Smooth muscle cell (in vitro differentiated cells): ENCODE results near the gene WBP1. TPM values are rescaled to one million over a fixed set of nuclear protein-coding genes. Genes with fewer than 3 reads are reported as not detected.
"Not testable (repeated sequence)": the region's sequence is repeated elsewhere in the genome, so short reads cannot be mapped to it uniquely, and the experiment has no call there.

ENCODE experiments used
- DNase-seq: peaks from one replicate; lab custom pipeline; 2025; ENCODE audit not compliant: unreplicated experiment; lab: John Stamatoyannopoulos, UW
- H2AFZ ChIP-seq: fragments of 200-600 bp; sonication (generic); 2 replicates; pipeline ENCODE4 v1.6.0; 2016; ENCODE audit warnings: antibody characterized with exemption, low read depth, mild to moderate bottlenecking
- H3F3A ChIP-seq: fragments of 200-600 bp; sonication (generic); 2 replicates; pipeline ENCODE4 v1.6.0; 2017; ENCODE audit warnings: antibody characterized with exemption, low read depth
- H3K27ac ChIP-seq: fragments of 200-600 bp; sonication (generic); 2 replicates; pipeline ENCODE4 v1.5.1; 2016; ENCODE audit warnings: low read depth, mild to moderate bottlenecking
- H3K27me3 ChIP-seq: fragments of 200-600 bp; sonication (generic); 2 replicates; pipeline ENCODE4 v1.6.1; 2016; ENCODE audit warnings: low read depth, mild to moderate bottlenecking
- H3K36me3 ChIP-seq: fragments of 200-600 bp; sonication (generic); 2 replicates; pipeline ENCODE4 v1.5.1; 2016; ENCODE audit warnings: low read depth
- H3K4me1 ChIP-seq: fragments of 200-600 bp; sonication (generic); 2 replicates; pipeline ENCODE4 v1.5.1; 2016; ENCODE audit warnings: low read depth
- H3K4me2 ChIP-seq: fragments of 200-600 bp; sonication (generic); 2 replicates; pipeline ENCODE4 v1.6.0; 2016; ENCODE audit warnings: mild to moderate bottlenecking
- H3K4me3 ChIP-seq: fragments of 200-600 bp; sonication (generic); 2 replicates; pipeline ENCODE4 v1.5.1; 2016; ENCODE audit warnings: mild to moderate bottlenecking
- H3K79me2 ChIP-seq: fragments of 200-600 bp; sonication (generic); 2 replicates; pipeline ENCODE4 v1.6.0; 2016; ENCODE audit warnings: low read depth, mild to moderate bottlenecking
- H3K9ac ChIP-seq: fragments of 200-600 bp; sonication (generic); 2 replicates; pipeline ENCODE4 v1.6.0; 2016; ENCODE audit warnings: low read depth
- H3K9me3 ChIP-seq: fragments of 200-600 bp; sonication (generic); replicated peaks from 2 replicates; pipeline ENCODE4 v1.5.1; 2016; ENCODE audit warnings: low read depth
- H4K20me1 ChIP-seq: fragments of 200-600 bp; sonication (generic); 2 replicates; pipeline ENCODE4 v1.6.0; 2016; ENCODE audit warnings: low read depth
- CTCF ChIP-seq: fragments of 200-600 bp; sonication (generic); IDR thresholded peaks from 2 replicates; pipeline ENCODE4 v1.5.1; 2017; ENCODE audit warnings: borderline replicate concordance, mild to moderate bottlenecking, antibody characterized with exemption; ENCODE audit not compliant: insufficient read depth, poor library complexity, severe bottlenecking
- WGBS: methylation state at CpG from one replicate; pipeline ENCODE4 v1.1.7; 2016; ENCODE audit warnings: low lambda C conversion rate; 5-methylcytosine and 5-hydroxymethylcytosine counted together
- polyA plus RNA-seq: library from polyadenylated mRNA; unstranded; fragments of >200 nt; fragmentation: Nextera tagmentation; extraction: Ambion mirVana; gene quantifications from 2 replicates; pipeline ENCODE4 v1.2.1, GENCODE V29; 2016
- total RNA-seq: library from RNA; depleted of rRNA; stranded (reverse); fragments of >200 nt; gene quantifications from 2 replicates; pipeline ENCODE4 v1.2.3, GENCODE V29; 2014

WBP1 gene
- total and polyA plus RNA-seq, 2 experiments from 2014 or later = 90.8 to 117 TPM

- DNase-seq = no peak
Observed at GRCh38 chr2:74458938-74459363, 713 bp downstream of the WBP1 start.

GRCh38 chr2:74459503-74460118 lies 1.4 kb downstream of the WBP1 start:
- H3K4me3 ChIP-seq = peak overlapping the region; percentile 85
- 93% methylated on average over 13 of the region's 13 CpGs for WGBS
- peaks cover 26% of the 10 kb centered on the region for H3K4me1 ChIP-seq
- H3K27ac ChIP-seq, H3K9me3 ChIP-seq, H4K20me1 ChIP-seq, H3K27me3 ChIP-seq, DNase-seq, H2AFZ ChIP-seq, H3K9ac ChIP-seq, H3K36me3 ChIP-seq: not testable (repeated sequence)
- H3F3A ChIP-seq = peaks cover 23% of the 10 kb centered on the region
- peak overlapping the region; percentile 98 for H3K4me2 ChIP-seq
- H3K79me2 ChIP-seq = peaks cover 45% of the 10 kb centered on the region

More at GRCh38 chr2:74458938-74459363, 713 bp downstream of the WBP1 start:
- Histone ChIP-seq H3K27me3 (no peaks in the 10 kb centered on the region), H2AFZ (no peak overlapping the region), H3K36me3 (no peaks in the 10 kb centered on the region), H3K27ac (peak overlapping the region; percentile 63), H4K20me1 (no peaks in the 10 kb centered on the region), H3K4me3 (peak overlapping the region; percentile 85), H3K79me2 (peaks cover 39% of the 10 kb centered on the region), H3F3A (peaks cover 23% of the 10 kb centered on the region), H3K9me3 (no peaks in the 10 kb centered on the region), H3K4me2 (peak overlapping the region; percentile 98), H3K9ac (peak overlapping the region; percentile 81), H3K4me1 (peaks cover 21% of the 10 kb centered on the region)
- no peak for TF ChIP-seq CTCF
- WGBS = 8% methylated on average over 10 of the region's 10 CpGs

GRCh38 chr2:74460187-74460586 lies 1.9 kb downstream of the WBP1 start:
- not testable (repeated sequence) for H3K27me3 ChIP-seq, H3K4me2 ChIP-seq, H3K9ac ChIP-seq, H3K4me3 ChIP-seq, DNase-seq, H4K20me1 ChIP-seq, H3K27ac ChIP-seq, H3K9me3 ChIP-seq, H3K36me3 ChIP-seq, H2AFZ ChIP-seq
- peaks cover 49% of the 10 kb centered on the region for H3K79me2 ChIP-seq
- 93% methylated on average over 10 of the region's 10 CpGs for WGBS
- H3K4me1 ChIP-seq = peaks cover 26% of the 10 kb centered on the region
- H3F3A ChIP-seq = peaks cover 23% of the 10 kb centered on the region

GRCh38 chr2:74461187-74462053 lies 3.2 kb downstream of the WBP1 start:
- H2AFZ ChIP-seq = no peak overlapping the region
- H3K4me1 ChIP-seq = peaks cover 24% of the 10 kb centered on the region
- no peaks in the 10 kb centered on the region for H3K27me3 ChIP-seq
- peak; percentile 5 for TF ChIP-seq CTCF
- H3F3A ChIP-seq = peaks cover 20% of the 10 kb centered on the region
- peaks cover 48% of the 10 kb centered on the region for H3K79me2 ChIP-seq
- H3K9ac ChIP-seq = no peak overlapping the region
- 96% methylated on average over 26 of the region's 27 CpGs for WGBS
- H3K27ac ChIP-seq = peak overlapping the region; percentile 1
- H3K4me2 ChIP-seq = no peak overlapping the region
- H3K9me3 ChIP-seq = no peaks in the 10 kb centered on the region
- no peak for DNase-seq
- no peaks in the 10 kb centered on the region for H4K20me1 ChIP-seq
- H3K4me3 ChIP-seq = no peak overlapping the region
- H3K36me3 ChIP-seq = no peaks in the 10 kb centered on the region
